A673 (cell line): ENCODE measurements around the gene DNAH9. TPM values are rescaled to one million over a fixed set of nuclear protein-coding genes. Genes with fewer than 3 reads are reported as not detected.

Experiments
- BruUV-seq: library from RNA; stranded (reverse); fragments of 400-500 nt; replicated peaks from 2 replicates; lab custom pipeline; 2021; lab: Mats Ljungman, UMichigan
- CTCF ChIA-PET: fragments of 300-600 bp; sonication (Branson Sonifier 250); formaldehyde crosslinking; loops from one replicate; lab custom pipeline; 2022; ENCODE audit warnings: antibody characterized with exemption; lab: Charles Lee
- POLR2A ChIA-PET: fragments of 300-600 bp; sonication (Branson Sonifier 250); formaldehyde crosslinking; loops from one replicate; lab custom pipeline; 2022; ENCODE audit warnings: antibody characterized with exemption; ENCODE audit not compliant: low non-redundant PET; lab: Charles Lee
- DNase-seq: peaks from one replicate; pipeline ENCODE4 v3.0.0-alpha.2; 2015; ENCODE audit warnings: low spot score
- H3K27ac ChIP-seq: fragments of 200-600 bp; sonication (generic); 2 replicates; pipeline ENCODE4 v1.5.1; 2016; ENCODE audit warnings: mixed run types, low read depth, mild to moderate bottlenecking, mixed read lengths, antibody characterized with exemption, low read length; ENCODE audit not compliant: poor library complexity, severe bottlenecking
- H3K27me3 ChIP-seq: fragments of 200-600 bp; sonication (generic); replicated peaks from 2 replicates; pipeline ENCODE4 v1.6.1; 2017; ENCODE audit warnings: mixed run types, low read depth, mild to moderate bottlenecking, mixed read lengths, antibody characterized with exemption, low read length; ENCODE audit not compliant: insufficient read depth, poor library complexity
- H3K36me3 ChIP-seq: fragments of 200-600 bp; sonication (generic); 2 replicates; pipeline ENCODE4 v1.6.1; 2016; ENCODE audit warnings: mixed run types, mild to moderate bottlenecking, mixed read lengths, antibody characterized with exemption, low read length; ENCODE audit not compliant: insufficient read depth, poor library complexity, severe bottlenecking
- H3K4me1 ChIP-seq: fragments of 200-600 bp; sonication (generic); 2 replicates; pipeline ENCODE4 v1.6.1; 2017; ENCODE audit warnings: mixed run types, mild to moderate bottlenecking, mixed read lengths, antibody characterized with exemption, low read length; ENCODE audit not compliant: insufficient read depth, poor library complexity, severe bottlenecking
- H3K4me3 ChIP-seq: fragments of 200-600 bp; sonication (generic); 2 replicates; pipeline ENCODE4 v1.5.1; 2016; ENCODE audit warnings: low read depth, mixed run types, mild to moderate bottlenecking, mixed read lengths, low read length; ENCODE audit not compliant: poor library complexity, severe bottlenecking
- H3K9me3 ChIP-seq: fragments of 200-600 bp; sonication (generic); 2 replicates; pipeline ENCODE4 v1.6.1; 2016; ENCODE audit warnings: mixed run types, low read depth, mild to moderate bottlenecking, mixed read lengths, antibody characterized with exemption, low read length; ENCODE audit not compliant: poor library complexity, severe bottlenecking
- EZH2 ChIP-seq: fragments of 200-600 bp; sonication (generic); IDR thresholded peaks from 2 replicates; pipeline ENCODE4 v1.6.1; 2017; ENCODE audit warnings: borderline replicate concordance, low read depth, mild to moderate bottlenecking, mixed read lengths, antibody characterized with exemption, low read length; ENCODE audit not compliant: poor library complexity, severe bottlenecking
- intact Hi-C: fragments of 100-400 bp; cut with micrococcal nuclease; formaldehyde crosslinking; loops from one replicate; pipeline ENCODE4 v1.10.0; 2022; ENCODE audit not compliant: unreplicated experiment
- total RNA-seq: library from RNA; stranded (reverse); gene quantifications from 2 replicates; pipeline ENCODE4 v1.2.3, GENCODE V29; 2021
- TF ChIP-seq, protein P1 (sequence below): fragments of 300-800, 200-600 bp; sonication (generic); conservative IDR thresholded peaks from 2 replicates; pipeline ENCODE4 v1.5.1; 2017; ENCODE audit warnings: low read depth, mild to moderate bottlenecking, antibody characterized with exemption, low read length, moderate library complexity, mixed read lengths

Gene DNAH9
- total RNA-seq, 1 experiment from 2014 or later = 6.6 TPM

- CTCF ChIA-PET = no interaction called here
- H3K4me1 ChIP-seq = peaks cover 5% of the 10 kb centered on the region
- POLR2A ChIA-PET = interaction anchor here (0.6 to 1.0 kb wide), 4 partner anchors 9 to 34 kb away, joined by 3 to 4 read pairs (median 4); no protein-coding TSS in a partner anchor
- no peaks in the 10 kb centered on the region for H3K9me3 ChIP-seq
- H3K27ac ChIP-seq = peak overlapping the region; percentile 86
- H3K36me3 ChIP-seq = peaks cover 8% of the 10 kb centered on the region
- TF ChIP-seq EZH2 = no peak
- TF ChIP-seq, protein P1, sequence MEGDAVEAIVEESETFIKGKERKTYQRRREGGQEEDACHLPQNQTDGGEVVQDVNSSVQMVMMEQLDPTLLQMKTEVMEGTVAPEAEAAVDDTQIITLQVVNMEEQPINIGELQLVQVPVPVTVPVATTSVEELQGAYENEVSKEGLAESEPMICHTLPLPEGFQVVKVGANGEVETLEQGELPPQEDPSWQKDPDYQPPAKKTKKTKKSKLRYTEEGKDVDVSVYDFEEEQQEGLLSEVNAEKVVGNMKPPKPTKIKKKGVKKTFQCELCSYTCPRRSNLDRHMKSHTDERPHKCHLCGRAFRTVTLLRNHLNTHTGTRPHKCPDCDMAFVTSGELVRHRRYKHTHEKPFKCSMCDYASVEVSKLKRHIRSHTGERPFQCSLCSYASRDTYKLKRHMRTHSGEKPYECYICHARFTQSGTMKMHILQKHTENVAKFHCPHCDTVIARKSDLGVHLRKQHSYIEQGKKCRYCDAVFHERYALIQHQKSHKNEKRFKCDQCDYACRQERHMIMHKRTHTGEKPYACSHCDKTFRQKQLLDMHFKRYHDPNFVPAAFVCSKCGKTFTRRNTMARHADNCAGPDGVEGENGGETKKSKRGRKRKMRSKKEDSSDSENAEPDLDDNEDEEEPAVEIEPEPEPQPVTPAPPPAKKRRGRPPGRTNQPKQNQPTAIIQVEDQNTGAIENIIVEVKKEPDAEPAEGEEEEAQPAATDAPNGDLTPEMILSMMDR = no peak
- H3K4me3 ChIP-seq = peak overlapping the region; percentile 84
- H3K27me3 ChIP-seq = no peaks in the 10 kb centered on the region
- intact Hi-C loops = no loop called here
- BruUV-seq = no TSS peak
- peak; percentile 68 for DNase-seq
Observed at GRCh38 chr17:11996722-11997146, 398.5 kb downstream of the DNAH9 start.

- DNase-seq = peak; percentile 96
- ChIA-PET CTCF (no interaction called here), POLR2A (interaction anchor here (0.6 to 1.0 kb wide), 4 partner anchors 9 to 377 kb away, joined by 3 to 4 read pairs (median 3); no protein-coding TSS in a partner anchor)
- peak within 1 kb of the TSS; percentile 84 for H3K4me3 ChIP-seq
- BruUV-seq = no TSS peak
- no peaks in the 10 kb centered on the region for H3K9me3 ChIP-seq
- peak within 1 kb of the TSS; percentile 86 for H3K27ac ChIP-seq
- peaks cover 2% of the 10 kb centered on the region for H3K36me3 ChIP-seq
- no peaks in the 10 kb centered on the region for H3K27me3 ChIP-seq
- intact Hi-C loops = no loop called here
- peaks cover 5% of the 10 kb centered on the region for H3K4me1 ChIP-seq
- TF ChIP-seq, protein P1 = no peak
- TF ChIP-seq EZH2 = no peak
Observed at GRCh38 chr17:11997147-11997971, 399.1 kb downstream of the DNAH9 start, which contains the start of gene ZNF18. Gene ZNF18, minus strand, starts transcription at chr17:11997475. Its CDS starts 4,646 bp downstream, at chr17:11992829.

- Histone ChIP-seq H3K27me3 (no peaks in the 10 kb centered on the region), H3K27ac (peak overlapping the region; percentile 86), H3K4me1 (peaks cover 5% of the 10 kb centered on the region), H3K4me3 (peak overlapping the region; percentile 84), H3K36me3 (no peaks in the 10 kb centered on the region), H3K9me3 (no peaks in the 10 kb centered on the region)
- TF ChIP-seq, protein P1 = no peak
- TF ChIP-seq EZH2 = no peak
- DNase-seq = no peak
- ChIA-PET CTCF (no interaction called here), POLR2A (interaction anchor here (0.6 to 1.0 kb wide), 2 partner anchors 8 to 377 kb away, joined by 3 read pairs; no protein-coding TSS in a partner anchor)
- BruUV-seq = no TSS peak
- intact Hi-C loops = no loop called here
Observed at GRCh38 chr17:11997972-11998233, 399.6 kb downstream of the DNAH9 start.
